NCI-H2171 treated with DMSO at 0.1 percent for 48 hours (cell line): ENCODE results near the gene GPR32.
"Not testable (repeated sequence)": the region's sequence is repeated elsewhere in the genome, so short reads cannot be mapped to it uniquely, and the experiment has no call there.

Source experiments
- DNase-seq: peaks from one replicate; lab custom pipeline; 2025; lab: John Stamatoyannopoulos, UW

GPR32 gene

DNA sequence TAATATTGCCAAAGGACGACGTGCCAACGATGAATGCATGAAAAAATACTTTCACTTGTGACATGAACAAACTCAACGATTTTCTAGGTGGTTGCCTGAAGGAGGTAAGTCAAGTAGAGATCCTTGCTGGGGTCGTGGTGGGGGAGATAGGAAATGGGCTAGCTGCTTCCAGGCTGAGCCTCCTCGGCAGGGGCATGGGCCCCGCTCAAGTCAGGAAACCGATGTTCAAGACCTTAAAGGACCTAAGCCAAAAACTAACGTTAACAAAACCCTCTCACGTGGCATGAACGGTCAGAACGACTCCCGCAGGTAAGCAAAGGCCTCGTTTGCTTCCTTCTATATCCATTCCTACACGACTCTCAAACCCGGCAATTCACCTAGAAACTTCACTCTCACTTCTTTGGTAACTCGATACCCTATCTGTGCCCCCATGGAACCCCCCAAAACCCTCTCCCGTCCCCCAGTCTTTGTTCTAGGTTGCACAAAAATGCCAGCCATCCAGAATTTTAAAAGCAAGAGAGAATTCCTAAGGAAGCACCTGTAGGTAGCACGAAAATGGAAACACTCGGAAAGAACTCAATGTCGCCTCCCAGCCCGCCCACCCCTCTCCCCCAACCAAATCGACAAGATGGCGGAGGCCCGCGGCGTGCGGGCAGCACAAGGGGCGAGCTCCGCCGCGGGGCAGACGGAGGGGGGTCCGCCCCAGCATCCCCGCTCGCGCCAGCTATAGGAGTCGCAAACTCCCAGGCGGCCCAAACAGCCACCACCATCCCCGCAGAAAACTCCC lies 33.6 kb downstream of the GPR32 start:
- peak; percentile 62 for DNase-seq

DNA sequence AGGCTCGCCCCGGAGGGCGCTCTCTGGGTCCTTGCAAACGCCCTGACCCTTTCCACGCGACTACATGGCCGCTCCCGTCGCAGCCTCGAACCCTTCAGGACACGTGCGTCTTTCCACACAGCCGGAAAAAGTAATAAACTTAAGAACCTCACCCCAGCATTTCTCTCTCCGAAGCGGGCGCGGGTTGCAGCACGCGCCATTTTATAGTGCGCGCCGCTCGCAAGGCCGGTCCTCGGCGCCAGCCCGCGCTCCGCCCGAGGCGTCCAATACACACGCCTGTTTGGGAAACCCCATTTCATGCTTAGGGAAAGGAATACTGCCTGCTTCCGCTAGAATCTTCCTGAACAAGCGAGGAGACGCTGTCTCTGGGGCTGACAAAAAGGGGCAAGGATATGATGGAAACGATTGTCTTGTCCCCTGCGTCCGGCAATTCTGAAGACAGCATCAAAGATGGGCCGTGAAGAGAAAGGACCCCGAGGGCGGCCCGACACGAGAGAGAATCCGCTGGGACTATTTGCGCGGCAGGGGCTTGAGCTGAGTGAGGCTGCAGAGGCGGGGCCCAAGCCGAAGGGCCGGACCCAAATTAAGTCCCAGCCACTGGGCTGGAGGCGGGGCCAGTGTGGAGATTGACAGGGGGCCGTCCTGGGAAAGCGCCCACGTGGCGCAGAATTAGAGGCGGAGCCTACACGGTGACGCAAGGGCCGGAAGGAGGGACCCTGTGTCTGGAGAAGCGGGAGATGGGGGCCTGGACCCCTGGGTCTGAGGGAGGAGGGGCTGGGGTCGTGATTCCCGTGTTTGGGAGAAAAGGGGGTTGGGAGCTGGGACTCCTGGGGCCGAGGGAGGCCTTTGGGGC lies 34.4 kb downstream of the GPR32 start:
- DNase-seq = peak; percentile 99

DNA sequence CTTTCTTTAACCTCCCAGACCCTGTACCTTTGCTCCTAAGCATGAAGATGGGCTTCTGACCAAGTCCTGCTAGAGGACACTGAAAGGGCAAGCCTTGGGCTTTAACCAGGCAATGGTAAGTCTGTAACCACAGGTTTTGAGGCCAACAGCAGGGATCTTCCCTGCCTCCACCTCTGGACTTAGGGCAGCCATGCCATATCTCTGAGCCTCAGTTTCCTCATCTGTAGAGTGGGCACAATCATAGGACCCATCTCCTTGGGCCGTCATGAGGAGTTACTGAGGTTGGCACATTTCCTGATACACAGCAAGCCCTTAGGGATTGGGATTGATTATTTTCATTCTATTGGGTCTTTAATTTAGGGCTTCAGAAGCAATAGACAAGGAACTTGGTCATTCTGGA lies 38.6 kb downstream of the GPR32 start:
- DNase-seq = no peak

DNA sequence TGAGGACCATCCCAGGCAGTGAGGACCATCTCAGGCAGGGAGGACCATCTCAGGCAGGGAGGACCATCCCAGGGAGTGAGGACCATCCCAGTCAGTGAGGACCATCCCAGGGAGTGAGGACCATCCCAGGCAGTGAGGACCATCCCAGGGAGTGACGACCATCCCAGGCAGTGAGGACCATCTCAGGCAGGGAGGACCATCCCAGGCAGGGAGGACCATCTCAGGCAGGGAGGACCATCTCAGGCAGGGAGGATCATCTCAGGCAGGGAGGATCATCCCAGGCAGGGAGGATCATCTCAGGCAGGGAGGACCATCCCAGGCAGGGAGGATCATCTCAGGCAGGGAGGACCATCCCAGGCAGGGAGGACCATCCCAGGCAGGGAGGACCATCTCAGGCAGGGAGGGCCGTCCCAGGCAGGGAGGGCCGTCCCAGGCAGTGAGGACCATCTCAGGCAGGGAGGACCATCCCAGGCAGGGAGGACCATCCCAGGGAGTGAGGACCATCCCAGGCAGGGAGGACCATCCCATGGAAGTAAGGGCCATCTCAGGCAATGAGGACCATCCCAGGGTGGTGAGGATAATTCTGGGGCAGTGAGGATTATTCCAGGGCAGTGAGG lies 41.5 kb downstream of the GPR32 start:
- not testable (repeated sequence) for DNase-seq

DNA sequence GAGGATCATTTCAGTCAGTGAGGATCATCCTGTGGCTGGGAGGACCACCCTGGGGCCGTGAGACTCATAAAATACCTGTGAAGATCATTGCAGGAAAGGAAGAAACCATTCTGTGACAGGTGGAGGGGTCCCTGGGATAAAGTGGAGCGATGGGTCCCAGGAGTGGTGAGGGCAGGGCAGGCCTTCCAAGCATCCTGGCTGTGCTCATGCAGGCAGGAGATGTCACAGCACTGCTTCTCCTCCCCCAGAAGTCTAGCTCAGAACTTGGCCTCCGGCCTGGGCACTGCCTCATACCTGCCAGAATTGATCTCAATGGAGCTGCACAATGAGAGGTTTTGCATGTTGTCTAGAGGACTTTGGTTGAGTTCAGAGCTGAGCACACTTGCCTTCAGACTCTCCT lies 42.2 kb downstream of the GPR32 start:
- no peak for DNase-seq

DNA sequence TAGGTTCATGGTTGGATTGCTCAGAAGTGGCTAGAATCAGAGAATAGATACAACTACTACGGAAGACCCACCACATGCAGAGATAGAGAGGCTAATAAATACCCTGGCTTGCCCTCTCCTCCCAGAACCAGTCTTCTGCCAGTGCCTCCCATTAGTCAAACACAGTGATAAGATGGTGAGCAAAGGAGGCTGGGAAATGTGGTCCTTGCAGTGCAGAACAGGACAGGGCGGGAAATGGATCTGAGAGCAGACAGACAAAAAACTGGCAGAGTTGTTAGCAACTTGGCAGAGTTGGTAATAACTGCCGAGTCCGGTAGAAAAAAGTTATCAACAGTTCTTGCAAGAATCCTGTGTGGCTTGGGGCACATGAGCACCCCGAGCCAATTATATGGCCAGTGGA lies 44.6 kb downstream of the GPR32 start:
- DNase-seq = no peak

DNA sequence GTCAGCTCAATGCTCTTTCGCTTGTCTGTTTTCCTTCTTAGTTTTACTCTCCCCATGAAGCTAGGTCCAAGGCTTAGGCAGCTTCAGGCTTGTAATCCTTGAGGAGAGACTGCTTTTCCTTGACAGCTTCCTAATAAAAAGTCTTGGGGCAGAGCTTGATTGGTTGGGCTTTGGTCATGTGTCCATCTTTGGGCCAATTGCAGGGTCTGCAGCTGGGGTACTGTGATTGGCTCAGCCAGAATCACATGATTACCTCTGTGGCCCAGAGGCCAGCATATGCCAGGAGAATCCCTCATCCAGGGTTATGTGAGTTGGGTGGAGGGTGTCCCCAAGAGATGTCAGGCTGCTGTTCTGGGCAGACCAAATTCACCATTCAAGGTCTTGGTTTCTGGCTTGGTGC lies 45.2 kb downstream of the GPR32 start:
- DNase-seq = no peak

DNA sequence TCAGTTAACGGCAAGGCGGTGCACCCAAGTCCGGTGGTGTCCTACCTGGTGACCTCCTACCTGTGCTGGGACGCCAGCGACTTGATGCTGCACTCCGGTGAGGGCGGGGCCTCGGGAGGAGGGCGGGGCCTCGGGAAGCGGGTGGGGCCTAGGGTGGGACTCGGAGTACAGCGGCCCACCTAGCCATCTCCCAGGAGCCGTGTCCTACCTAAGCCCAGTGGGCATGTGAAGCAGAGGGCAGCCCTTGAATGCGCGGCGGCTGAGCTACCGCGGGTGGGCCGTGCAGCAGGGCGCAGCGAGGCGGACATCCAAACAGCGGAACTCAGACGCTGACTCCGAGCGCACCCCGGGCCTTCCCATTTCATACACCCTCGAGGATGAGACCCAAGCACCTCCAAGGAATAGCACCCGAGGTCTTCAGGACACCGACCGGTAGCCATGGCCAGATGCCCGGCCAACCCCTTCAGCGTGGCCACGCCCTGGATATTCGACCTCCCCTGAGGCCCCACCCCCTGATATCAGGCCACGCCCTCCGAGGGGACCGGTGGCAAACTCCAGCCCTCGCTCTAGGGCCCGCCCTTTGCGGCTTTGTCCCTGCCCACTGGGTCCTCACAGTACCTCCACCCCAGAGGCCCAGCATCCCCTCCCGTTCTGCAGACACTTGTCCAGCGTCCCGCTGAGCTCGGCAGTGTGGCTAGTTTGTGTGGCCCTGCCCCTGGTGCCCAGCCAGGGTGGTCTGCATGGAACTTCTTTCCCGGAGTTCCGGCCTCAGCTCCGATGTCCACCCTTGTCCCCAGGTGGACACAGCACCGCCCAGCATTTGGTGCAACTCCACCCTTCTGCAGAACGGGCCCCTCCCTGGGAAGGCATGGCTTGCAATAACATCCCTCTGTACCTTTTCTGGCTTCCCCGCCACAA lies 47.9 kb downstream of the GPR32 start:
- DNase-seq = peak; percentile 35

DNA sequence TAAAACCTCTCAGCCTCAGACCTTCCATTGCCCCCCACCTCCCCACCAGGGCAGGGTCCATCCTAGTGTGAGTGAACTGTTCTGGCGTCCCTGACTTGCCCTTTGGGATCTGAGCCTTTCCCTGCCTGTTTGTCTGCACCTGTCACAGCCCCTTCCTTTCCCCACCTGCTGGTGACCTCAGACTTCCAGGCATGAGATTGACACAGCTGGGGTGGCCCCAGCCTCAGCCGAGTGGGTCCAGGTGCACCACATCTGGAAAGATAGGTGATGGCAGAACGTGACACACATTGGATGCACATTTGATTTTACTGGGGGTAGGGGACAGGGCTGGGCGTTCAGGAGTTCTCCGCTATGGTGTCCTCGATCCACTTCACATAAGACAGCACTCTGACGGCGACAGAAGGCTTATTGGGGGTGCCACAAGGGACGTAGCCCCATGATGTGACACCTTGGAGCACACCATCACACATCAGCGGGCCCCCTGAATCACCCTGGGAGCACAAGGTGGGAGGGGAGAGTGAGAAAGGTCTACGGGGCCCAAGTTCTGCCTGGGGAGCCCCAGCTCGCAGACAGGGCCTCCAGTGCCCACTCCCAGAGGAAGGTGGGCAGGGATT lies 48.7 kb downstream of the GPR32 start:
- no peak for DNase-seq

DNA sequence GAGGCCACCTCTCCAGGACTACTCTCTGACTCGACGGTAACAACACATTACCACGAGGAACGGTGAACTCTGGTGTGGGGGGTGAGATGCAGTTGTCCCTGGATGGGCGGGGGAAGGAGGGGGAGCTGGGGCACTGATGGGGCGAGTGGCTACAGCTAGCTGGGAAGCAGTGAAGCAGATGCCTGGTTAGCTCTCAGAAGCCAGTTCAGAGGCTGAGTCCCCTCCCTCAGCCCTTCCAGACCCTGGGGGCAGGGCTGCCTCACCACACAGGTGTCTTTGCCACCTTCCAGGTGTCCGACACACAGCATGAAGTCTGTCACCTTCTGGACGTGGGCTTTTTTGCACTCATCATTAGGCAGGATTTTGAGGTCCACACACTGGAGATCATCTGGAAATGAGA lies 49.4 kb downstream of the GPR32 start:
- DNase-seq = no peak

DNA sequence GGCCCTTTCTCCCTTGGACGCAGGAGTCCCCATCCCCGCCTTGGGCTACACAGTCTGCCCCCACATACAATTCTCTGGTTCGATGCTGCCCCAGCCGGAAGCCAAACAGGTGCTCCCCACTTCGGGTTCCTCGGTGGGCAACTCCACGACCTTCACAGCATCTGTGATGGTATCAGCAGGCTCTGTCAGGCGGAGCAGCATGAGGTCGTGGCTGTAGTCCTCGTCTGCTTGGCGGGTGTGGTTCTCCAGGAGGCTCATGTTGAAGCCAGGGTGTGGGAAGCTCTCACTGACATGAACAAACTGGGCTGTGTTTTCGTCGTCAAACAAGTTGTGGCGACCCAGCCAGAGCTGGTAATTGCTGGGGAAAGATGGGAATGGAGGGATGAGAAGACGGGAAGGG lies 49.8 kb downstream of the GPR32 start:
- no peak for DNase-seq

DNA sequence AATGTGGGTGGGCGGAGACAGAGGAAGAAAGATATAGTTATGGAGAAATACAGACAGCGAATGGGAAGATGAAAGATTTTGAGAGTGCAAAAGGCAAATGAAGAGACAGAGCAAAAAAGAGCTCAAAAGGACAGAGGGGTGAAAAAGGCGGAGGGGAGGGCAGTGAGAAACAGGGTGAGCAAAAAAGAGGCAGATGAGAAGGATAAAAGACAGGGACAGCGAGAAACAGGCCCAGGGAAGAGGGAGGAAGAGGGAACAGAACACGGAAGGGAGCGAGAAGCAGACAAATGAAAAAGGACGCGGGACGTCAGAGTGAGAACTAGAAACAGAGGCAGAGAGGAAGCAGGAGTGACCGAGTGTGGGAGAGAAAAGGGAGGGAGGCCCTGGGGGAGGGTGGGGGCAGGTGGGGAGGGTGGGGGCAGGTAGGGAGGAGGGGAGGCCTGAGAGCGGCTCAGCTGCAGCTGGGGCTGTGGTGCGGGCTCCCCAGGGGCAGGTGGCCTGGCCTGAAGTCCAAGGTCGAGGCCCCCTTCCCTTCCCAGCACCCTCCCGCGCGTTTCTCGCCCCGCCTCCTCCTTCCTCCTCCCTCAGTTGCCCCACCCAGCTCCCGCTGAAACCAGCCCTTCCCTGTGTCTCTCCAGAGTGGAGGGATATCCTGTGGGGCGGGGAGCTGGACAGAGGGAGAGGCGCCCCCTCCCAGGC lies 50.4 kb downstream of the GPR32 start:
- DNase-seq = no peak

DNA sequence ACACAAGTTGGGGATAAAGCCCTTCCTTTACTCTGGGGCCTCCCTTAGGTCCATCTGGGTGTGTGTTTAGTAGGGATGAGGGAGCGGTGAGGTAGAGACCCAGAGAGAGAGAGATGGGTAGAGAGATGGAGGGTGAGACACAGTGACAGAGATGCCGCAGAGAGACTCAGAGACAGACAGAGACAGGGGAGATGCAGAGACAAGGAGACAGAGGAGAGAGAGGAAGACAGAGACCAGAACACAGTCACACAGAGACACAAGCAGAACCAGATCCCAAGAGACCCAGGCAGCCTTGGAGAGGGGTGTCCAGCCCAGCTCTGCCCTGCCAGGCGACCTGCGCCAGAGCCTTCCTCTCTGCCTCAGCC lies 51.0 kb downstream of the GPR32 start:
- no peak for DNase-seq
